ENCODE data around the gene SNX27.

DNA sequence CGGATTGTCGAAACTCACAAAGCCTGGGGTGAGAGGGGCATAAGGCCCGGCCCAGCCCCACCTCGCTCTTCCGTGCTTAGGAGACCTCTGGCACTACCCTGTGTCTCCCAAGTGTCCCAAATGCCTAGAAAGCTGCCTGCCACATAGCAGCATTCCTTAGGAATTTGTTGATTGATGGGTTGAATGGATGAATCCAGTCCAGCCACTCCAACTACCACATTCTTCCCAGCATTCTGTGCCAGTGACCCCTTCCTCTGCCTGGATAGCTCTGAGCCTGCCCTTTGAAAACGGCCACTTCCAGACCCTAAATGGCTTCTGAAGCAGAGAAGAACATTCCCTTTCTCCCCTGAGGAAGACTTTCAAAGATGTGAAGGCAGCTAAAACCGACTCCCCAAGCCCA lies 93.3 kb downstream of the SNX27 start:
- TF ChIP-seq POLR2AphosphoS5 (IDR thresholded peaks at IDR 0.05) (no peak), POLR2A (IDR thresholded peaks at IDR 0.05) (no peak)
- TF ChIP-seq, protein P1, sequence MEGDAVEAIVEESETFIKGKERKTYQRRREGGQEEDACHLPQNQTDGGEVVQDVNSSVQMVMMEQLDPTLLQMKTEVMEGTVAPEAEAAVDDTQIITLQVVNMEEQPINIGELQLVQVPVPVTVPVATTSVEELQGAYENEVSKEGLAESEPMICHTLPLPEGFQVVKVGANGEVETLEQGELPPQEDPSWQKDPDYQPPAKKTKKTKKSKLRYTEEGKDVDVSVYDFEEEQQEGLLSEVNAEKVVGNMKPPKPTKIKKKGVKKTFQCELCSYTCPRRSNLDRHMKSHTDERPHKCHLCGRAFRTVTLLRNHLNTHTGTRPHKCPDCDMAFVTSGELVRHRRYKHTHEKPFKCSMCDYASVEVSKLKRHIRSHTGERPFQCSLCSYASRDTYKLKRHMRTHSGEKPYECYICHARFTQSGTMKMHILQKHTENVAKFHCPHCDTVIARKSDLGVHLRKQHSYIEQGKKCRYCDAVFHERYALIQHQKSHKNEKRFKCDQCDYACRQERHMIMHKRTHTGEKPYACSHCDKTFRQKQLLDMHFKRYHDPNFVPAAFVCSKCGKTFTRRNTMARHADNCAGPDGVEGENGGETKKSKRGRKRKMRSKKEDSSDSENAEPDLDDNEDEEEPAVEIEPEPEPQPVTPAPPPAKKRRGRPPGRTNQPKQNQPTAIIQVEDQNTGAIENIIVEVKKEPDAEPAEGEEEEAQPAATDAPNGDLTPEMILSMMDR (IDR thresholded peaks at IDR 0.05) = no peak
